HEK293 (cell line): ENCODE measurements around the gene UBAP2.

Experiments
- REST ChIP-seq: fragments of 450-650 bp; formaldehyde crosslinking; IDR thresholded peaks from 2 replicates; pipeline ENCODE4 v1.5.1; 2016; ENCODE audit warnings: missing biosample characterization, missing genetic modification characterization
- YY1 ChIP-seq: fragments of 450-650 bp; formaldehyde crosslinking; IDR thresholded peaks from 2 replicates; pipeline ENCODE4 v1.5.1; 2018; ENCODE audit warnings: missing biosample characterization, missing genetic modification characterization
- ZBTB17 ChIP-seq: fragments of 450-650 bp; formaldehyde crosslinking; IDR thresholded peaks from 2 replicates; pipeline ENCODE4 v1.5.1; 2016; ENCODE audit warnings: missing biosample characterization, missing genetic modification characterization
- ZNF24 ChIP-seq: fragments of 450-650 bp; formaldehyde crosslinking; IDR thresholded peaks from 2 replicates; pipeline ENCODE4 v1.5.1; 2016; ENCODE audit warnings: missing biosample characterization, missing genetic modification characterization

DNA sequence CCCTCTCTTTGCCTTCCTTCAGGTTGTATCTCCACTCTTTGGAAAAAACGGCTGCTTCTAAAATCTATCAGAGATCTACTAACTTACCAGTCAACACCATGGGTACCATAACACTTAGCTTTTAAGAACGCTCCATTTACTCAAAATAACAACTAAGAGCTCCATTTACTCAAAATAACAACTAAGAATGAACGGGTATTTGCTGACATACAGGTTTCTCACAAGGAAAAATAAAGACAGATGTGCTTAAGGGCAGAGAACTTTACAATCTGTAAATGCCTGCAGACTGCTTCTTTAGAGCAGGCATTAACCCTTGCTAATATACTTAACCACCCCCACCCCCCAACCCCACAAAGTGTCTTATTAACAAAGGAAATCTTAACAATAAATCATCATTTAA is 2.8 kb downstream of the UBAP2 start:
- TF ChIP-seq ZNF24 (tag by site-specific recombination) (no peak), REST (tag by site-specific recombination) (no peak), YY1 (no peak), ZBTB17 (tag by site-specific recombination) (no peak)
